ENCODE results near the gene NOVA1.

The NOVA1 gene

DNA sequence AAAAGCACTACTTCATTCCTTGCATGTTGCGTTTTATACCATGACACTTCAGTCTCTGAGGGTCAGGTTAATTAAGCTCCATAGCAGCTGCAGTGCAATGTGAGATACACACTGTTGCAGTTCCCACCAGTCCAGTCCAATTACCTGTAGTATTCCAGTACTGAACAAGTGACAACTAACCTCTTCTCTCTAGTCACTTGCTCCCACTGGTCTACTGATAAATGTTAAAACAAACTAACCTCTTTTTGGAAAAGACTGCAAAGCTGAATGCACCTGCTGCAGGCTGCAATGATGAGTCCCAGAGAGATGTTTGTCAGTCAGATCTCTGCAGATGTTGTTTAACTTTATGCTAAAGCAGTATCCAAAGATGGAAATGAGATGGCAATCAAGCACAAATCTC is 7.9 kb downstream of the NOVA1 start:
- no peak for DNase-seq

DNA sequence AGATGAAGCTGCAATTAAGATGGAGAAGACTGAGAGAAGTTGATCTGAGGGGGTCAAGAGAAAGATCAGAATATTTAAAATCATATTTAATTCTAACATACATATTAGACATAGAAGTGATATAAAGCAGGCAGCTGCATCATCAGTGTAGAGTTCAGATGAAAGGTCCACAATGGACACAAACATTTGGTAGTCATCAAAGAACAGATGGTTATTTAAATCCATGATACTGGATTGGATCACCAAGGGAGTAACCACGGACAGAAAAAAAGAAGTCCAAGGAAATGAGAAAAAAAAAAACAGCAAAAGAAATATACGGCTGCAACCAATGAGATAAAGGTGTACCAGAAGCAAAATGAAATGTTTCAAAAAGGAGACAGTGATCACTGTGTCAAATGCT is 20.1 kb downstream of the NOVA1 start:
- DNase-seq, result no peak

- DNase-seq, result no peak
Observed at GRCh38 chr14:26554069-26554772, 43.6 kb downstream of the NOVA1 start.

DNA sequence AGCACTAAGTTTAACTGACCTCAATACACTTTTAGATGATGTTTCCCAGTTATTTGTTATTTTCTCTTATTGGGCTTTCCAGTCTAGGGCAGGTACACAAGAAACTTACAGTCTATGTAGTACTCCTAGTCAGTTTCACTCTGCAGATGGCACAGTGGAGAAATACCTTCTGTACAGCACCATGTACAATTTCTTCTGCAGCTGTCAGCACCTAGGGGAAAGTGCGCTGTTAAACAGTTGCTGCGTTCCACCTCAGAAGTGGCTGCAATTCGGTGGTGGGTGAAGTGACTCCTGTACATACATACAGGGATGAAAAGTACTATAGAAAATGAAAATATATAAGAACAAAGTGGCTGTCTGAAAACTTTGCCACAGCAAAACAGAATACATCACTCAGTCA is 48.3 kb downstream of the NOVA1 start:
- no peak for DNase-seq

DNA sequence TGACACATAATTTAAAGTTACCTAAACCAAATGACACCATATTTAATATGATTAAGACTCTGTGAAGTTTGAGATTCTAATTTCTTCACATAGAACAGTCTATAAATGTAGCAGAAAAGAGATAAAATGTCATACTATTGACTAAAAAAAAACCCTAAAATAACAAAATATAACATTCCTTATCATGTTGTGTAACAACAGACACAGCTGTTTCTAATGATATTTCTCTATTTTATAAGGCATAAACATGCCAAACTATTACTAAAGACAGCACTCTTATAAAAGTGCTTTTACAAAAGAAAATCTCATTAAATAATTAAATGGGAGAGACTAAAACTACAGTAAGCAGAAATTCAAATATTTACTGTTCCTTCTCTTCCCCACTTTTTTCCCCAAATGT is 49.4 kb downstream of the NOVA1 start:
- DNase-seq, result no peak

DNA sequence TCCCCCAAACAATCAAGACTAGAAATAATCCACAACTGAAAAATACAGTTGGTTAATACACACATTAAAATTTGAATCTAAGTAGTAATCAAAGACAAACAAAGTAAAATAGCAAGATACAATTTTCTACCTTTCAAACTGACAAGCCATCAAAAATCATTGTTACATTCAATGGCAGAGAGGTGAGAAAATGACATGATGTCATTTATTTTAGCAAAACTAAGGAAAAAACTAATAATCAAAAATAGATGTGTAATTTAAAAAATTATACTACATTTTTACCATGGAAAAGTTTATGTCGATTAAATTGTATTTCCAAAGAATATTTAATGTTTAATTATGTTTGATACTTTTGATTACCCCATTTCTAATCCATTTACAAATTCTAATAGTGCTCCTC is 59.7 kb downstream of the NOVA1 start:
- DNase-seq, result no peak

GRCh38 chr14:26531894-26532293 is 65.9 kb downstream of the NOVA1 start:
- no peak for DNase-seq

DNA sequence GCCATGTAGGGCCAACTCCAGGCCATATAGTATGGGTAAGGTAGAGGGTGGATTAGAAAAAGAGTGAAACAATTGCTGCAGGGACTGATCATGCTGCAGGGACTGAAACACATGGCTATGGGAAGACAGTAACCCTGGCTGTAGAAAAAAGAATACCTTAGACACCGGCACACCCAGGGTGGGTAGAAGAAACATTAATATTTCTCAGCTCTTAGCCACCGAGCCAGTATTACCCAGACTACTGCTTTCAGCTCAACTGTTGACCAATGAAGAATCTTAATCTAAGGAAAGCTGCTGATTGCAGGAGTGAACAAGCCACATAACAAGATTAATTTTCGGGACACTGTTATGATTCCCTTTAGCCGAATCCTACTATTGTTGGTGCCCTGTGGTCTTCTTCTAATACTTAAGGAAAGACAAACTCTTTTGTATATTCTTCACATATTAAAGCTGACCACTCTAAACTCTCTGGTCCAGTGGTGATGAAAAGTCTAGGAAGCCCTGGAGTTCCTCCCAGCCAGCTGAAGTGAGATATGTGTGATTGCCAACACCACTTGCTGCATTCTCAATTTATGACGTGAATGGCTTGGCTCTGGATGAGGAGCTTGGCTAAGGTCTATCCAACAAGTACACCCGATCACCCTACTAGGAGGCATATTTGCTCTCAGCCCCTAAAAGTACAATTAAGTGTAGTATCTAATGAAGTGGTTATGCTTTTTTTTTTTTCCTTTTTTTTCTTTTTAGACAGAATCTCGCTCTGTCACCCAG is 69.2 kb downstream of the NOVA1 start:
- no peak for DNase-seq

- DNase-seq, result no peak
Observed at GRCh38 chr14:26527095-26527494, 70.7 kb downstream of the NOVA1 start.

- DNase-seq, result no peak
Observed at GRCh38 chr14:26526137-26526536, 71.7 kb downstream of the NOVA1 start.

DNA sequence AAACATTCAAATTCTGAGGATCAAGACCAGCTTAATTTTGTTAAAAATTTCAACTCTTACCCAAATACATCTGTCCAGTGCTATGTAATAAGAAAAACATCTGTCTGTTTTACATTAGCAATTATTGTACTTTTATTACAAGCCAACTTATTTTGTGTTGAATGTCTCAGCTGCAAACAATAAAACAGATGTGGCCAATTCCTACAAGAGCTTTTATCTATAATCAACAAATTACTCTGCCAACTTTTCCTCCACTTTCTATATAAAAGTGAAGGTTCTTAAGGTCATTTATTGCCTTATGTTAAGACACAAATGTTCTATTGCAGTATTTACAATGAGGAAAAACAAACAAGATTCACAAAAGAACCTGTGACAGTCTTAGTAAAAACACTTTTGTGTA is 72.7 kb downstream of the NOVA1 start:
- no peak for DNase-seq

- no peak for DNase-seq
Observed at GRCh38 chr14:26522967-26523366, 74.9 kb downstream of the NOVA1 start.

GRCh38 chr14:26517771-26518170 is 80.1 kb downstream of the NOVA1 start:
- DNase-seq, result no peak

DNA sequence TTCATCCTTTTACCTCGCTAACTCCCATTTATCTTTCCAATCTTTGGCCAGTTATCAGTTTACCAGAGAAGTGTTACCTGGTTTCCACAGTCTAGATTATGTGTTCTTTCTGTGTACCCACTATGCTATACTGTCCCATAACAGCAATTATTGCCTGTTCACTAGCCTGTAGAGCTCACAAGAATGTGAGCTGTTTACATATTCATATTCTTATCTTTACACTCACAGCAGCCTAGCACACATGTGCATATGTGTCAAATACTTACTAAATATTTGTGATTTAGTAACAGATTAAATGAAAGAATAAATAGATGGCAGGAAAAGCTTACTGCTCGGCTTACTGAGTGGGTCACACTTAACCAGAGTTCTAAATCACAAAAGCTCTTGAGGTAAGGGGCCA is 97.8 kb downstream of the NOVA1 start:
- DNase-seq, result no peak

DNA sequence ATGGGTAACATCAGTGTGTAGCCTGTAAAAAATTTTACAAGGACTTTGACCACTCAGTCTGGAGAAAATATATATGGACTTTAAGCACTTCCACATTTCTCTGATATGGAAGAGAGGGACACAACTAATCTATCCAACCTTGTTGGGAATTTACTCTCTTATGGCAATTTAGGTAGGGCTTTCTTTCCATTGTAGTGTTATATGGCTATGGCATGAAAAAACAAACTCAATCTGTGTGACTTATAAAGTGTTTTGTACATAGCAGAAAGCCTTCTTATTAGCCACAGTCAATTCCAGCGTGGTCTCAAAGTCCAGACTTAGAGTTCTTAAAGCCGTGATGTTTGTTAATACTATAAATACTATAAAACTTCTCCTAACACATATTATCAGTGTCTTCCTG is 98.3 kb downstream of the NOVA1 start:
- DNase-seq, result no peak

DNA sequence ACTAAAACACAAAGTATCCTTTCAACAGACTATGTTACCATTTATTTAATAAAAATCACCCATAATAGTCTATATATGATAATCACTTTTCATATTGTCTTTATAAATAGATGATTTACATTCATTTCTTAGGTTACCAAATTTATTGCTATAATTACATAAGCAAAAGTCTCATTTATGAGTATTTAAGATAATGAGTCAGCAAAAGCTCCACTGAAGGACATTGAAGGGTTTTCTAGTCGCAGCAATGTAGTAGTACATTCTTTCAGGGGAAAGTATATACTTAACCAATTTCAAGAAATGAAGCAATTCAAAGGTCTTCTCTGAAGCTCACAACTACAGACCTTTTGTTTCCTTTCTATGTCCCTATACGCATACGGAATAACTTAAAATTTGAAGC is 110.9 kb downstream of the NOVA1 start:
- DNase-seq, result no peak

DNA sequence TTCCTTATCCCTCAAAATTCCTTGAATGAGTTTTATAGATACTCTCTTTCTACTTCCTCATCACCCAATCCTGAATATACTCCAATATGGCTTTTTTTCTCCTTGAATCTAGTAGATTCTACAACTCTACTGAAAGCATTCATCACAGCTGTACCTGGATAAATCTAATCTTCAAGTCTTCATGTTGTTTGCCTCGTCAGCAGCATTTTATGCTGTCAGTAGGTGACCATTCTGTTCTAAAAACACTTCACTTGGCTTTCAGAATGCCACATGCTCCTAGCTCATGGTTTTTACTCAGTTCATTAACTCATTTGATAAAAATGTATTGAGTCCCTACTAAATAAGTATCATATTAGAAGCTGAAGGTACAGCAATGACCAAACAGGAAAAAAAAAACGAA is 113.3 kb downstream of the NOVA1 start:
- DNase-seq, result no peak

GRCh38 chr14:26478967-26479366 is 118.9 kb downstream of the NOVA1 start:
- no peak for DNase-seq

DNA sequence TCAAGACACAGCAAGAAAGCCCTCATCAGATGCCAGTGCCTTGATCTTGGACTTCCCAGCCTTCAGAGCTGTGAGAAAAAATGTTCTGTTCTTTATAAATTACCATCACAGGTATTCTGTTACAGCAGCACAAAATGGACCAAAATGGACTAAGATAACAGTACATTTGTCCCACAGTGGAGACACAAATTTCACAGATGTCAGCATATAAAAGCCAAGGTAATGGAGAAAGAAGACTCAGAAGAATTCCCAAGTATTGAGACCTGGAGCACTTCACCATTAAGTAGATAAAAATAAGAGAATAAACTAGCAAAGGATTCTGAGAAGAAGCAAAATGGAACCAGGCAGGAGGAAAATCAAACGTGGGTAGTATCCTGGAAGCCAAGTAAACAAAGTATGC is 131.0 kb downstream of the NOVA1 start:
- DNase-seq, result no peak

DNA sequence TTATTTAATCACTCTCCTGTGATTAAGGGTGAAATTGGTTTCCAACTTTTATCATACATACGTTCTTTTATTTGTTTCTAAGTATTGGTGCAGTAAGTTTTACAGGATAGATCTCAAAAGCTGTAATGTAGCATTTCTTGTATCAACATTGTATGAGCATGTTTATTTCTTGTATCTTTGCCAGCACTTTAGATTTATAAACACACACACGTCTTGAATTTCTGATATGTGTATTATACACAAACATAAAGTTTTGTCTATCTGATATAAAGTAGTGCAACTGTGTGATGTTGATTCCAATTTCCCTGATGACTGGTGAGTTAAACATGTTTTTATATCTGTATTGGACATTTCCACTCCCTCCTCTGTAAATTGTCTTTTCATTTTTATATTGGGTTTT is 134.7 kb downstream of the NOVA1 start:
- DNase-seq, result no peak

DNA sequence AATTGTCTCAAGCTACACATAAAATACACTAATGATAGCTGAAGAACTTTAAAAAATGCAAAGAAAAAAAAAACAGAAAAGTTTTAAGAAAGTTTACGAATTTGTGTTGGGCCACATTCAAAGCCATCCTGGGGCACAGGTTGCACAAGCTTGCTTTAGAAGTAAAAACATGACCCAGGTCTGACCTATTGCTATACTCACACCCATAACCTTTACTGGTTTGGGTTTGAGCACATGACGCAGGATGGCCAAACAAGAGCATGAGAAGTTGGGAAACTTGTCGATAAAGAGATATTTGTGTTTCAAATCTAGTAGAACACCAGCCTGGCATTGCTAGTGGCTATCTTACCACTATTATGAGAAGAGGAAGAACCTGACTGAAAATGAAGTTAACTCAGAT is 143.7 kb downstream of the NOVA1 start:
- DNase-seq, result no peak

DNA sequence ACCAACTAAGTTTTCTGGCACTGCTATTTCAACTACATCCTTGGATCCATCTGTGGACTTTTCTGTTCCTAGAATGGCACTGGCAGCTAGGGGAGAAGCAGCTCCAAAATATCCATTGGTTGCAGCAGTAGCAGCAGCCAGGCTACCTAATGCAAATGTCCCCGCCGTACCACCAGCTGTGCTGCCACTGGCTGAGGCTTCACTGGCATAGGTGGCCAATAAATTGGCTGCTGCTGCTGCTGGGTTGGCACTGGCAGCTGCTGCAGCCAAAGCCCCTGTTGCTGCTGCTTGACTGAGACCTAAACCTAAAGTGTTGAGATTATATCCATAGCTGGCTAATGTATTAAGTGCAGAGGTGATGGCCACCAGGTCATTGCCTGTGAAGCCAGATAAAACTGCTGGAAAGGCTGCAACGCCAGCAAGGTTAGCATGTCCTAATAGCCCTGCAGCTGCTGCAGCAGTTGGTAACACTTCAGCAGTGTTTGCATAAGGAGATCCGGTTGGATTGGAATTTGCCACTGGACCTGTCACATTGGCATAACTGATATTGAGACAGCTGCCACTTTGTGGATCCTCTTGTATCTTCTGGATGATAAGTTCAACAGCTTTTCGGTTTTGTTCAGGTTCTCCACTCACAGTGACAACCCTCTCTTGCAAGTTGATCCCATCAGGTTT is 149.5 kb downstream of the NOVA1 start:
- DNase-seq, result no peak

DNA sequence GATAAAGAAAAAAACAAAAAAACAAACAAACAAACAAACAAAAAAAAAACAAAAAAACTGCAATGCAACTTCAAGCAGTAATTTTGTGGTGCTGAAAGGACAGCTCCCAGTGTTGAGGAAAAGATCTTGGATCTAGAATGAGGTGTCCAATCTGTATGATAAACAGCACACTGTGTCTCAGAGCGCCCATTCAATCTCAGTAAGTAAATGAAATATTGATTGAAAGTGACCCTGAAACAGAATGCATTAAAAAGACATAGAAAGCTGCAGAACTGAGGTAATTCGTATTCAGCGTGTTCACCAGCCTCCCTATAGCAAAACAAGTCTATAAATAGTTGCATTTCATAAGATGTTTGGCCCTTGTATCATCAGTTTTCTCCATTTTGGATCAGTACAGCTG is 153.0 kb downstream of the NOVA1 start:
- DNase-seq, result no peak

GRCh38 chr14:26443654-26444053 is 154.2 kb downstream of the NOVA1 start:
- no peak for DNase-seq

All from MV-4-11 (cell line).